Measurements from ENCODE around the gene CPNE4.
A peak's percentile ranks its signal among the peaks of the same experiment; 100 is the strongest.

The CPNE4 gene

DNA sequence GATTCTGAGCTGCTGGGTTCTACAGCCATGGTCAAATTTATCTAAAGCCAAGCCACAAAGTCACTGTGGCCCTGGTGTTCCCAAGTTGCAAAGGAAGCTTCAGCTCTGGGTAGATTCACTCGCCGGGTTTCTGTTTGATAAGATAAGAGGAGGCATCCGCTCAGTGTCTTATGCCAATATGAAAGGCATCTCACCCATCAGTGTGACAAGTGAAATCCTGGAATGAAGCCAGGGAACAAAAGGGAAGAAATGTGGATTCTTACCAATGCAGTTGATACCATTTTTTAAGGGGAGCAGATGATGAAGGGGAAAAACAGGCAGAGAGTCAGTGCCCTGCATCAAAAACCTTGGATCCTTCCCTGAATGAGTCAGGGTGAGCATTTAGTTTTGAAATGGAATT lies 2.8 kb upstream of the CPNE4 start:
- TF ChIP-seq, protein P1, sequence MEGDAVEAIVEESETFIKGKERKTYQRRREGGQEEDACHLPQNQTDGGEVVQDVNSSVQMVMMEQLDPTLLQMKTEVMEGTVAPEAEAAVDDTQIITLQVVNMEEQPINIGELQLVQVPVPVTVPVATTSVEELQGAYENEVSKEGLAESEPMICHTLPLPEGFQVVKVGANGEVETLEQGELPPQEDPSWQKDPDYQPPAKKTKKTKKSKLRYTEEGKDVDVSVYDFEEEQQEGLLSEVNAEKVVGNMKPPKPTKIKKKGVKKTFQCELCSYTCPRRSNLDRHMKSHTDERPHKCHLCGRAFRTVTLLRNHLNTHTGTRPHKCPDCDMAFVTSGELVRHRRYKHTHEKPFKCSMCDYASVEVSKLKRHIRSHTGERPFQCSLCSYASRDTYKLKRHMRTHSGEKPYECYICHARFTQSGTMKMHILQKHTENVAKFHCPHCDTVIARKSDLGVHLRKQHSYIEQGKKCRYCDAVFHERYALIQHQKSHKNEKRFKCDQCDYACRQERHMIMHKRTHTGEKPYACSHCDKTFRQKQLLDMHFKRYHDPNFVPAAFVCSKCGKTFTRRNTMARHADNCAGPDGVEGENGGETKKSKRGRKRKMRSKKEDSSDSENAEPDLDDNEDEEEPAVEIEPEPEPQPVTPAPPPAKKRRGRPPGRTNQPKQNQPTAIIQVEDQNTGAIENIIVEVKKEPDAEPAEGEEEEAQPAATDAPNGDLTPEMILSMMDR (IDR thresholded peaks at IDR 0.05; ENCODE audit: low read depth, low read length, missing control alignments): no peak
- no peak for DNase-seq (ENCODE audit: low read depth)
- no peak overlapping the region for H3K4me3 ChIP-seq (ENCODE audit: low read depth, low read length)

DNA sequence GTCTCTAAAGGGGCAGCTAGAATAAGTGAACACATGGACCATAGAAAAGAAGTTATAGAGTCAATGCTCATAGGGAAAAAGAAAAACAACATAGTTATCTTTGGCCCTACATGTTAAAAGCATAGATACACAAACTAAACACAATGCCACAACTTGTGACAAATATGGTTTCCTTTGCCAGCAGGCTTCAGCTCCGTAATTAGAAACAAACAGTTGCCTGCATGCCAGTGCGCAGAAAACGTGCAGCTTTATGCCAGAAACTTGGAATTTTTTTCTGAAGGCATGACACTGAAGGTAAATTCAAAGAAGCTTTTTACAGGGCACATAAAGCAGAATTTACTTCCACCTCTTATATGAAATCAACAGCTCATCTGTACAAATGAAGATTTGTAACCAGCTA lies 2.2 kb upstream of the CPNE4 start:
- no peak for DNase-seq (ENCODE audit: low read depth)
- TF ChIP-seq, protein P1 (IDR thresholded peaks at IDR 0.05; ENCODE audit: low read depth, low read length, missing control alignments): no peak
- H3K4me3 ChIP-seq (ENCODE audit: low read depth, low read length): no peak overlapping the region

DNA sequence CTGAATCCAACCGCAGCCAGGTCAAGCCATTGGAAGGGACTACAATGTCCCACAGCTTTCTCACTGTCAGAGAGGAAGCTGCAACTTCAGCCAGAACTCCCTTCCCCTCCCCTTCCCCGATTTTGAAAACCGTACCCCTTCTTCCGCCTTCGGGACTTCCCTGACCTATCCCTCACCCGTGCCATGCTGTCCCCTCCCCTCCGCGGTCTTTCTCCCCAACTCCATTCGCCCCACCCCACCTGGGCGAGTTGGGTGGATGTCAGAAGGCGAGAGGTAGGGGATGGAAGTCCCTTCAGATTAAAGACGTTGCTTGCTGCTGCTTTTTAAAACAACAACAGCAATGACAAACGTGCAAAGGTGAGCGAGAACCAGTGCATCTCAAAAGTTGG lies 723 bp downstream of the CPNE4 start:
- no peak overlapping the region for H3K4me3 ChIP-seq (ENCODE audit: low read depth, low read length)
- TF ChIP-seq, protein P1 (IDR thresholded peaks at IDR 0.05; ENCODE audit: low read depth, low read length, missing control alignments): peak; percentile 2
- DNase-seq (ENCODE audit: low read depth): no peak

DNA sequence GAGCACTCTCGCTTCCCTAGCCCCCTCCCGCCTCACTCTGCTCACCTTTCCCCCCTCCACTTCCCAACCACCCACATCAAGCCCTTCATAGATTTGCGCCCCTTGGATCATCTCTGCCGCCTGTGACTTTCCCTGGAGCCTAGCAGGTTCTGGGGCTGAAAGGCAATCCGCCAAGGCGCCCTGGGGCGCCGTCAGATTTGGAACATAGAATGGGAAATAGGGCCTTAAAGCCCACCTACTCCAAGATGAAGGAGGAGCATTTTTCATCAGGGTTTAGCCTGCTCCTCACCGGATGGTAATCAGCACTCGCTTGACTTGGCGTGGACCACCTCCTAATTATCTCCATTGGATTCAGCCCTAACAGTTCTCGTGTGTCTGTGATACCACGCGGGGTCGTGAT lies 1.3 kb downstream of the CPNE4 start:
- no peak for DNase-seq (ENCODE audit: low read depth)
- H3K4me3 ChIP-seq (ENCODE audit: low read depth, low read length): no peak overlapping the region
- TF ChIP-seq, protein P1 (IDR thresholded peaks at IDR 0.05; ENCODE audit: low read depth, low read length, missing control alignments): no peak

DNA sequence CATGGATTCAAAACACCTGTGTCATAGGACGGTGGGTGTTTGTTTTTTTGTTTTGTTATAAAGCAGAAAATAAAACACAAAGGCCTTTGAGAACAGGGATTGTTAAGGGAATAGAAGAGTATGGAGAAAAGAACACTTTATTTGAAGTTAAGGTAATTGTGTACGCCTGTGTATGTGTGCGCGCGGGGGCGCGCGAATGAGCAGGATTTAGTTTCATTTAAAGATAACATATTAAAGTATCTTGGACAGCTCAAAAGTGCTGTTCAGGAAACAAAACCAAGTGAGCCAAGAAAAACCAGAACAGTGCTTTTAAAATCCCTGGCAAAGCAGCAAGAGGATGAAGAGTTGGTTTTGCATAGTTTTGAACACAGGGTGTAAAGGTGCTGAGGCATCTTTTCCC lies 1.9 kb downstream of the CPNE4 start:
- DNase-seq (ENCODE audit: low read depth): no peak
- H3K4me3 ChIP-seq (ENCODE audit: low read depth, low read length): no peak overlapping the region
- TF ChIP-seq, protein P1 (IDR thresholded peaks at IDR 0.05; ENCODE audit: low read depth, low read length, missing control alignments): no peak

DNA sequence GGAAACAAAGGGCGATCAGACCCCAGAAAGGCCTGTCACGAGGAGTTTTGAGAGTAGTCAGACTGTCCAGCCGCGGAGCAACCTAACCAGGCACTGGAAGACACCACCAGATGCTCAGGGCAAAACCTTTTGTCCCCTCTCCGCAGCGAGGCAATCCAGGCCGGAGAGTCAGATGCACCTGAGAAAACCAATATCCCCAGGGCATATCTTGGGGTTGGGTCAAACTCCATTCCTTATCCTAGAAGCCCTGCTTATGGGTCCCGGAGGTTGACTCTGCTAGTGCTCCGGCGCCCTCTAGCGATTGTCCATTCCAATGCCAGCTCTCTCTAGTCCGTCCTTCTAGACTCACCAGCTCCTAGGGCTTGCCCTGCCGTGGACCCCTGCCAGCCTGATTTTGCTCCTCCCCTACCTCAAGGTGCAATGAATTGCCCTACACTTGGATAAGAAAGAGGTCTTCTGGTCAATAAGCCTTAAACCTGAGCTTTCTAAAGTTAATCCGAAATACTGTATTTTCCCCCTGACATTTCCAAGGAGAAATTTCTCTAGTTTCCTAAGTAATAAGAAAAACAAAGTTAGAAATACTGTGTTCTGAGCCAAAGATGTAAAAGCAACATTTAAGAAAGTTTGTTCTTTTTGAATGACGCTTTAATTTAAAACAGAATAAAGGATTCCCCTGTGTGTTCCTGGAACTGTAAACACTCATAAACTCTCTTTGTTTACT lies 5.5 kb downstream of the CPNE4 start:
- peak; percentile 27 for DNase-seq (ENCODE audit: low read depth)
- TF ChIP-seq, protein P1 (IDR thresholded peaks at IDR 0.05; ENCODE audit: low read depth, low read length, missing control alignments): peak; percentile 97
- H3K4me3 ChIP-seq (ENCODE audit: low read depth, low read length): no peak overlapping the region

DNA sequence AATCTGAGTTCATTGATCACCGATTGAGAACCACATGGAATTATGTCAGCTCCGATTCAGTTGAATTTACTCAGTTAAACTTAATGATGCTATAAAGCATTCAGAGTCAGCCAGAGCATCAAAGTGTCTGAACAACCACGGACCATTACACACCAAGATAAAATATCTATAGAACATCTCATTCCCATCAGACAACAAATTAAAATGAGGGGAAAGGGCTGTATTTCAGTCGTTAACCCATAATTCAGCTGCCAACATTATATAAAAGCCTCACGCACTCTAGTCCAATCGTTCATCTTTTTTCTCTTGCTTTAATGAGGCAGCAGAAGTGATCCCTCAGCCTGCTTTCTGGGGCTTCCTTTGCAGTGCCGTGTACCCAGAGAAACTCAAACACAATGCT lies 11.9 kb downstream of the CPNE4 start:
- TF ChIP-seq, protein P1 (IDR thresholded peaks at IDR 0.05; ENCODE audit: low read depth, low read length, missing control alignments): no peak
- no peak for DNase-seq (ENCODE audit: low read depth)
- no peak overlapping the region for H3K4me3 ChIP-seq (ENCODE audit: low read depth, low read length)
